Gastrocnemius medialis (tissue), 4 donors: ENCODE results near the gene EXOSC3. TPM values are rescaled to one million over a fixed set of nuclear protein-coding genes. Genes with fewer than 3 reads are reported as not detected.
"Not testable (repeated sequence)": the region's sequence is repeated elsewhere in the genome, so short reads cannot be mapped to it uniquely, and the experiment has no call there.

Experiments used
- ATAC-seq, 2 donors: fragments of 150-250 bp; one replicate each; pipeline ENCODE4 v1.9.1; 2016
- DNase-seq, 2 donors: peaks; one replicate each; pipeline ENCODE4 v3.0.0-alpha.2; 2019
- H3K27ac ChIP-seq, 4 donors: fragments of 200-600 bp; sonication (generic); 1 replicate in 1 of 4; 2 replicates in 3 of 4; pipeline ENCODE4 v1.5.1; 2016 to 2018; ENCODE audit warnings: mild to moderate bottlenecking in 2 of 4, moderate library complexity in 1 of 4
- H3K27me3 ChIP-seq, 3 donors: fragments of 200-600 bp; sonication (generic) in 2 of 3; 1 replicate in 1 of 3; 2 replicates in 2 of 3; pipeline versions ENCODE4 v1.5.1 to v1.6.0; 2016 to 2019; ENCODE audit warnings: mild to moderate bottlenecking in 1 of 3, moderate library complexity in 1 of 3
- H3K36me3 ChIP-seq, 2 donors: fragments of 200-600 bp; sonication (generic) in 1 of 2; one replicate each; pipeline ENCODE4 v1.5.1; 2017 to 2018
- H3K4me1 ChIP-seq, 2 donors: fragments of 200-600 bp; sonication (generic) in 1 of 2; one replicate each; pipeline ENCODE4 v1.5.1; 2016 to 2017; ENCODE audit warnings: mild to moderate bottlenecking in 2 of 2
- H3K4me3 ChIP-seq, 4 donors: fragments of 200-600 bp; sonication (generic) in 3 of 4; 1 replicate in 1 of 4; 2 replicates in 3 of 4; pipeline ENCODE4 v1.5.1; 2016 to 2019; ENCODE audit warnings: mild to moderate bottlenecking in 2 of 4
- H3K9me3 ChIP-seq, 3 donors: fragments of 200-600 bp; sonication (generic) in 2 of 3; 1 replicate in 1 of 3; 2 replicates in 2 of 3; pipeline ENCODE4 v1.5.1; 2016 to 2019
- POLR2A ChIP-seq, 2 donors: fragments of 450-650 bp; IDR thresholded peaks; one replicate each; pipeline ENCODE4 v1.6.1; 2017; ENCODE audit warnings: antibody characterized with exemption in 2 of 2, mild to moderate bottlenecking in 2 of 2, moderate library complexity in 2 of 2
- in situ Hi-C, 4 donors: fragments of 200-750 bp; cut with MboI; loops; one replicate each; pipeline versions ENCODE4 v1.15.0 to v1.8.0; 2017; ENCODE audit warnings: low sequenced_read_pairs in 4 of 4
- intact Hi-C: fragments of 100-400 bp; cut with DNase I; formaldehyde crosslinking; loops from one replicate; pipeline ENCODE4 v1.15.1; 2023; ENCODE audit warnings: low total_unique reads
- total RNA-seq, 4 donors: library from RNA; depleted of rRNA; stranded (reverse); fragments of >200 nt; gene quantifications; one replicate each; pipeline versions ENCODE4 v1.1.0 to v1.2.3, GENCODE V29; 2016
- TF ChIP-seq, protein P1 (sequence below), 5 experiments: fragments of 450-650 bp in 3 of 5; fragments of 200-600 bp in 2 of 5; sonication (generic) in 2 of 5; IDR thresholded peaks in 4 of 5; conservative IDR thresholded peaks in 1 of 5; 1 replicate in 4 of 5; 2 replicates in 1 of 5; pipeline ENCODE4 v1.5.1; 2016 to 2019; ENCODE audit warnings: antibody characterized with exemption in 5 of 5, mild to moderate bottlenecking in 3 of 5, moderate library complexity in 3 of 5

The EXOSC3 gene
- total RNA-seq, 4 donors from 2014 or later: 15.6 to 46.7 (median 17.8) TPM

DNA sequence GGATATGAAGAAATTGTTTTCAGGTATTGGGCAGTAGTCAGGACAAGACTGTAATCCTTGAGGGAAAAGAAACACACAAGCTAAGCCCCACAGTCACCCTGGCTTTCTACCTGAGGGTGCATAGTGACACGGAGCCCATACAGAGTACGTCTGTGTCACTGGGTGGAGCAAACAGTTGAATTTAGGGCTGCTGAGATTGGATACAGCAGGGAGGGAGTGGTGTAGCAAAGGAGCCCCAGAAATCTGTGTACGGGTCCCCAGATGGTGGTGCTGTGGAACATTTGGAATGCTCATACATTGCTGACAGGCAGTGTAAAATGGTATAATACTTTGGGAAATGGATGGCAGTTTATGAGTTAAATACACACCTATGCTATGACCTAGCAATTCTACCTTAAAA is 26.1 kb downstream of the EXOSC3 start:
- intact Hi-C loops: no loop called here
- no peak for DNase-seq
- Histone ChIP-seq H3K4me1 (peaks cover 0 to 11% of the 10 kb centered on the region in 2 donors), H3K27me3 (no peaks in the 10 kb centered on the region), H3K4me3 (no peak overlapping the region), H3K36me3 (no peaks in the 10 kb centered on the region), H3K27ac (no peak overlapping the region), H3K9me3 (no peaks in the 10 kb centered on the region)
- in situ Hi-C loops: loop anchor here in 1 of 4 donors (25.0 kb wide), 1 partner anchor 654 kb away; the partner anchor contains the start of gene IGFBPL1
- TF ChIP-seq POLR2A (IDR thresholded peaks at IDR 0.05): no peak
- TF ChIP-seq, protein P1, sequence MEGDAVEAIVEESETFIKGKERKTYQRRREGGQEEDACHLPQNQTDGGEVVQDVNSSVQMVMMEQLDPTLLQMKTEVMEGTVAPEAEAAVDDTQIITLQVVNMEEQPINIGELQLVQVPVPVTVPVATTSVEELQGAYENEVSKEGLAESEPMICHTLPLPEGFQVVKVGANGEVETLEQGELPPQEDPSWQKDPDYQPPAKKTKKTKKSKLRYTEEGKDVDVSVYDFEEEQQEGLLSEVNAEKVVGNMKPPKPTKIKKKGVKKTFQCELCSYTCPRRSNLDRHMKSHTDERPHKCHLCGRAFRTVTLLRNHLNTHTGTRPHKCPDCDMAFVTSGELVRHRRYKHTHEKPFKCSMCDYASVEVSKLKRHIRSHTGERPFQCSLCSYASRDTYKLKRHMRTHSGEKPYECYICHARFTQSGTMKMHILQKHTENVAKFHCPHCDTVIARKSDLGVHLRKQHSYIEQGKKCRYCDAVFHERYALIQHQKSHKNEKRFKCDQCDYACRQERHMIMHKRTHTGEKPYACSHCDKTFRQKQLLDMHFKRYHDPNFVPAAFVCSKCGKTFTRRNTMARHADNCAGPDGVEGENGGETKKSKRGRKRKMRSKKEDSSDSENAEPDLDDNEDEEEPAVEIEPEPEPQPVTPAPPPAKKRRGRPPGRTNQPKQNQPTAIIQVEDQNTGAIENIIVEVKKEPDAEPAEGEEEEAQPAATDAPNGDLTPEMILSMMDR (IDR thresholded peaks at IDR 0.05 in 4 of 5, conservative IDR thresholded peaks at IDR 0.05 in 1 of 5): no peak
- ATAC-seq: no peak

- no peaks in the 10 kb centered on the region for H3K27me3 ChIP-seq
- TF ChIP-seq, protein P1 (IDR thresholded peaks at IDR 0.05 in 4 of 5, conservative IDR thresholded peaks at IDR 0.05 in 1 of 5): peak in 1 of 5 experiments; percentile 25
- TF ChIP-seq POLR2A (IDR thresholded peaks at IDR 0.05): peak in 1 of 2 donors; percentile 32
- no peaks in the 10 kb centered on the region for H3K36me3 ChIP-seq
- intact Hi-C loops: loop anchor here (2.0 to 5.0 kb wide), 2 partner anchors 31 to 171 kb away; partner anchors contain the start of gene EXOSC3
- in situ Hi-C loops: loop anchor here in 1 of 4 donors (25.0 kb wide), 1 partner anchor 659 kb away; the partner anchor contains the start of gene IGFBPL1
- peak within 1 kb of the TSS; percentile 75 to 98 (median 88) for H3K4me3 ChIP-seq
- ATAC-seq (peak; percentile 92 to 93), DNase-seq (peak; percentile 42 to 61)
- H3K9me3 ChIP-seq: no peaks in the 10 kb centered on the region
- H3K27ac ChIP-seq: peak within 1 kb of the TSS; percentile 79 to 88 (median 84)
- H3K4me1 ChIP-seq: peaks cover 3 to 14% of the 10 kb centered on the region in 2 donors
Measured at GRCh38 chr9:37753489-37754190, 31.2 kb downstream of the EXOSC3 start, which contains the start of gene TRMT10B. TSS of gene TRMT10B (plus strand) at chr9:37753805. CDS start at chr9:37761932, 8,127 bp downstream.

DNA sequence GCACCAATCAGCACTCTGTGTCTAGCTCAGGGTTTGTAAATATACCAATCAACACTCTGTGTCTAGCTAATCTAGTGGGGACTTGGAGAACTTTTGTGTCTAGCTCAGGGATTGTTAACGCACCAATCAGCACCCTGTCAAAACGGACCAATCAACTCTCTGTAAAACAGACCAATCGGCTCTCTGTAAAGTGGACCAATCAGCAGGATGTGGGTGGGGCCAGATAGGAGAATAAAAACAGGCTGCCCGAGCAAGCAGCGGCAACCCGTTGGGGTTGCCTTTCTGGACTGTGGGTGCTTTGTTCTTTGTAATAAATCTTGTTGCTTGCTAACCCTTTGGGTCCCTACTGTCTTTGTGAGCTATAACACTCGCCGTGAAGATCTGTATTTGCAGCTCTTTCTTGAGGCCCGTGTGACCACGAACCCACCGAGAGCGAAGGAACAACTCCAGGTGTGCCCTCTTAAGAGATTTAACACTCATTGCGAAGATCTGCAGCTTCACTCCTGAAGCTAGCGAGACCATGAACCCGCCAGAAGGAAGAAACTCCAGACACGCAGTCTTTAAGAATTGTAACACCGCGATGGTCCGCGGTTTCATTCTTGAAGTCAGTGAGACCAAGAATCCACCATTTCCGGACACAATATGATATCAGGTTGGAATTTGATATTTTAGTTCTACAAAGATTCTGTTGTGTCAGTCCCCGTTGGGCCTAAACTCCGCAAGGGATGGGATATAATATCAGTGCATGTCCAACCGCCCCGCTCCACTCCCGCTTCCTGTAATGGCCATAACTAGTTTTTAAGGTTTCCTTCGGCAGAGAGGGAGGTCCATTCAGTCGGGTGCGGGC is 32.0 kb downstream of the EXOSC3 start:
- Histone ChIP-seq H3K36me3 (no peaks in the 10 kb centered on the region), H3K27me3 (no peaks in the 10 kb centered on the region), H3K4me1 (peaks cover 3 to 14% of the 10 kb centered on the region in 2 donors), H3K9me3 (no peaks in the 10 kb centered on the region), H3K4me3 (peak overlapping the region; percentile 75 to 98 (median 88)), H3K27ac (peak overlapping the region; percentile 79 to 88 (median 84))
- in situ Hi-C loops (loop anchor here in 1 of 4 donors (25.0 kb wide), 1 partner anchor 659 kb away; the partner anchor contains the start of gene IGFBPL1), intact Hi-C loops (loop anchor here (2.0 to 5.0 kb wide), 2 partner anchors 32 to 171 kb away; partner anchors contain the start of gene EXOSC3)
- ATAC-seq: no peak
- DNase-seq: no peak
- TF ChIP-seq POLR2A (IDR thresholded peaks at IDR 0.05): no peak
- TF ChIP-seq, protein P1 (IDR thresholded peaks at IDR 0.05 in 4 of 5, conservative IDR thresholded peaks at IDR 0.05 in 1 of 5): no peak

DNA sequence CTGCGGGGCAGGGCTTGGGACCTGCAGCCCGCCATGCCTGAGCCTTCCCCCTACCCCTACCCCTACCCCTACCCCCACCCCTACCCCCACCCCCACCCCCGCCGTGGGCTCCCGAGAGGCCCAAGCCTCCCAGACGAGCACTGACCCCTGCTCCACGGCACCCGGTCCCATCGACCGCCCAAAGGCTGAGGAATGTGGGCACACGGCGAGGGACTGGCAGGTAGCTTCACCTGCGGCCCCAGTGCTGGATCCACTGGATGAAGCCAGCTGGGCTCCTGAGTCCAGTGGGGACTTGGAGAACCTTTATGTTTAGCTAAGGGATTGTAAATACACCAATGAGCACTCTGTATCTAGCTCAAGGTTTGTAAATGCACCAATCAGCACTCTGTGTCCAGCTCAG is 32.8 kb downstream of the EXOSC3 start:
- H3K27ac ChIP-seq, H3K27me3 ChIP-seq, DNase-seq, H3K9me3 ChIP-seq, H3K36me3 ChIP-seq, ATAC-seq, H3K4me3 ChIP-seq: not testable (repeated sequence)
- peaks cover 3 to 14% of the 10 kb centered on the region in 2 donors for H3K4me1 ChIP-seq
- intact Hi-C loops (loop anchor here (2.0 to 5.0 kb wide), 2 partner anchors 33 to 170 kb away; partner anchors contain the start of gene EXOSC3), in situ Hi-C loops (loop anchor here in 1 of 4 donors (25.0 kb wide), 1 partner anchor 660 kb away; the partner anchor contains the start of gene IGFBPL1)

GRCh38 chr9:37751704-37752103 is 33.2 kb downstream of the EXOSC3 start:
- H3K27ac ChIP-seq, DNase-seq, H3K9me3 ChIP-seq, H3K27me3 ChIP-seq, ATAC-seq, H3K4me3 ChIP-seq, H3K36me3 ChIP-seq: not testable (repeated sequence)
- peaks cover 3 to 14% of the 10 kb centered on the region in 2 donors for H3K4me1 ChIP-seq
- in situ Hi-C loops: loop anchor here in 1 of 4 donors (25.0 kb wide), 1 partner anchor 661 kb away; the partner anchor contains the start of gene IGFBPL1
- intact Hi-C loops: loop anchor here (2.0 to 5.0 kb wide), 2 partner anchors 33 to 169 kb away; partner anchors contain the start of gene EXOSC3
